ENCODE measurements around the gene DMGDH.
"Not testable (repeated sequence)": the region's sequence is repeated elsewhere in the genome, so short reads cannot be mapped to it uniquely, and the experiment has no call there.

The DMGDH gene

DNA sequence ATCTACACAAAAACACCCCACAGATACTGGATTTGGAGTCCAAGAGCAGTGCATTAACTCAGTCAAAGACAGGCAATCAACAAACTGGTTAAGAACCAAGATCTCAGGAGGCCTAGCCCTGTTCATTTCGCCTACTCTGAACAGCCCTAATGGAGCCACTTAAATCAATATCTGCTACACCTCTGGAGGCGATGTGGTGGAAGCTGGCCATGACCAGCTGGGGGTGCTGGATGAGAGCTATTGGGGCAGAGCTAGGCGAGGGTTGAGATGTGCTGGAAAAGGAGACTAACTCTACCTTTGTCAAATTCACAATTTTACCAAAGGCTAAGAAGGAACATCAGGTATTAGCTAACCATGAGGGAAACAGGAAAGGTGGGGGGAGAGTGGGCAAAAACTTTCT, 61.1 kb downstream of the DMGDH start:
- DNase-seq = no peak

DNA sequence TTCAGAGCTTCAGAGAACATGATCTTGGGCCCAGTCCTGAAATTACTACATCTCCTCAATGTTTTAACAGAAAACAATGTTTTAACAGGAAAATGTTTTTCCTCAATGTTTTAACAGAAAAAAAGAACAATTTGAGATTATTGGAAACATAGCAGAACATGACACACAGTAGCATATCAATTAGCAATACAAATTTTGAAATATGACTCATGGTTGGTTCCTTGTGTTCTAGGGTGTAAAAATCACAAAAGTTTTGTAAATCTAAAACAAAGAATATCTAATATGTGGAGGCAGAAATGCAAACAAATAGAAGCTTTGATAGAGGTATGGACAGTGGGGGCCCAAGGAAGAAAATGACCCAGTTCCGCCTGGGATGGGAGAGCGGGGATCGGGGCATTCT, 61.6 kb downstream of the DMGDH start:
- DNase-seq = no peak

DNA sequence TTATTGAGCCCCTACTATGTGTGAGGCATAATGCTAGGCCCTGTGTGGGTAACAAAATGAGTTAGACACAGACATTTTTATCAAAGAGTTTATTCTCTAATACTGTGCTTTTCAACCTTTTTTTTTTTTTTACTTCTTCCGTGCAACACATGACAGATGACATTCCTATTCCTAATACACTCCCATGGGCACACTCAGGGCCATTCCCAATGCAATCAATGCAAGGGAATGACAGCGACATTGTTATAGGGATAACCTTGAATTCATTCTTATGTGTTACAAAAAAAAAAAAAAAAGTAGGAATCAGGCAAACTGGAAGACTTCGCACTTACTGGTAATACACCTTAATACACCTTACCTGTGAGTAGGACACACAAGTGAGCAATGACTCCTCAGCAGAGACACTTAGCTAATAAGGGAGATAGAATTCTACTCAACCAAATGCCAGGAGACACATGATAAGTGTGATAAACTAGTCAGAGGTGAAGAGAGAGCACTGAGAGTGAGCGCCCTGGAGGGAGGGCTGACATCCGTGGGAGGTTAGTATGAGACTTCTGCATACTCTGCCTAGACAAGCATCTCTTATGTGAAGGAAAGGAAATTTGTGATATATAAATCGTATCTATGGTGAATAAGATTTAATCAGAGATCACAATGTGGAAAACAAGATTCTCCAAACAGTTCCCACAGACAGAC, 63.4 kb downstream of the DMGDH start:
- DNase-seq = no peak

DNA sequence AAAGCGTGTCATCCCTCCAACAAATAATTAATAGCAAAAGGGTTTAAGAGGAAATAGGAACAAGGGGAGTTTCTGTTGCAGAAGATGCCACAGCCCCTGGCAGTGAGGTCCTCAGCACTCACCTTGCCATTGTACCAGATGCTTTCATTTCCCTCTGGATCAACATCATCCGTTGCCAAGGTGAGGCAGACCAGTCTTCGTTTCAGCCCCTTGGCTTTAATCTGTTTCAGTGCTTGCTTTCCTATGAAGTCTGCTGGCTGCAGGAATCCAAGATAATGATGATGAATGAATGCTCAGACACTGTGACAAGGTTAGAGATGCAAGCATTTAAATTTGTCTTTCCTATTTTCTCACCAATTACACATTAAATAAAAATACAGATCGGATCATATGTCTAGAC, 64.3 kb downstream of the DMGDH start:
- no peak for DNase-seq

DNA sequence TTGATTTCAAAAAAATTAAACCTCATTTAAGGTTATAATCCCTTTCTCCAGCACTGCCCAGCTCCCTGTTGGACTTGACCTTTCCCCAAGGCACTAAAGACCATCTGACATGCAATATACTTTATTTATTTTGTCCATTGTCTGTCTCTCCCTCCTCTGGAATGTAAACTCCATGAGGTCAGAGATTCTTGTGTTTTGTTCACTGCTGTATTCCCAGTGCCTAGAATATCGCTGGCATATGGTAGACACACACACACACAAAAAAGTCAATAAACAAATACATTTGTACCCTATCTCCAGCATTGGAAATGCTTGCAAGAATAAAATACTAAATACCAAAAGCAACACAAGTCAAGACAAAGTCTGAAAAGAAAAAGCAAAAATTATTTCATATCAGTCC, 67.1 kb downstream of the DMGDH start:
- DNase-seq = no peak

DNA sequence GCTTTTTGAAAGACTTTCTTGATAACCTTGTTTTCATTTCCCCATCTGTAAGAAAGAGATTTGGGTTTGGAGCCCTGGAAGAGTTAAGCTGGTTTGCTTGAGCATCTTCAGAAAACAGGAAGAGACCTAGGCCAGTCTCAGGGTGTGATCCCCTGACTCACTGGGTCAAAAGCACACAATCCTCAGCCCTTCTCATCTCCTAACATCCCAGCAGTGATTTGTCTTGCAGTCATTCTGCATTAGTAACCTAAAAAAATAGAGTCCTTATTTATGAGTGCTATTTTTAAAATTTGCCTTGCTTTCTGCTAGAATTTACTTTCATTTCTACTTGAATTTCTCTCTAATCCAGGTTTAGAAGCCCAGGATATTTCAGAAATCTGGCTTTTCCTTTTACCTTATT, 68.0 kb downstream of the DMGDH start:
- no peak for DNase-seq

DNA sequence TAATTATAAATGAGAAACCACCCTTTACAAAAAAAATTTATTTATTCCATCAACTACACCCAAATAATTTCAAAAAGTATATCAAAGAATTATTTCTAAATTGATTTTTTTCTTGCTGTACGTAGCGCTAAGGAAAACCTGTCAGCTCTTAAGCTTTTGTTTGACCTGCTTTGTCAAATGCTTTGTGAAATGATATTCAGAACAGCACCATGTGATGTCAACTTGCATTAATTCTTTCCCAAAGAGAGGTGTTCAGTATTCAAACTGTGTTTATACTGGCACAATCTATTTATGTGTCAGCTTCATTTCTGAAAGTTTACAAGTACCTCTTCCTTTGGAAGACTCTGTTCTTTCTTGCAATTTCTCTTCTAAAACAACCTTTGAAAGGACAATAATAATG, 72.4 kb downstream of the DMGDH start:
- DNase-seq = no peak

DNA sequence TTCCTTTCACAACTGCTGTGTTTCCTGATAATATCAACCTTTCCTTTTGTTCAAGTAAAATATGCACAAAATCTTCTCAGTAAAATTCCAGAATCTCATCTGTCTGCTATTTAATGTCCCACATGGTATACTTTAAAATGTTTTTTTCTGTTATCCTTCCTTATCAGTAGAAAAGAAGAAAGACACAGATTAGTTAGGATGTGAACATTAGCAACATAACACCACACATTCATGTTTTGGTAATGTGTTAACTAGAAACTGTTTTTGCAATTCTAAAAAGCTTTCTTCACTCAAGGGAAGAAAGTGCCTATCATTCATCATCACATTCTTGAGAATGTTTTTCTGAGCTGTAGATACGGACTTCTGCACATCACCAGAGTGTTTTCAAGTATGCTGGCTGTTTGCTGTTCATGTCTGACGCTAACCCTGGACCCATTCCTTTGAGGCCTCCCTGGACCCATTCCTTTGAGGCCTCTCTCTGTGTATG, 73.9 kb downstream of the DMGDH start:
- DNase-seq = no peak

DNA sequence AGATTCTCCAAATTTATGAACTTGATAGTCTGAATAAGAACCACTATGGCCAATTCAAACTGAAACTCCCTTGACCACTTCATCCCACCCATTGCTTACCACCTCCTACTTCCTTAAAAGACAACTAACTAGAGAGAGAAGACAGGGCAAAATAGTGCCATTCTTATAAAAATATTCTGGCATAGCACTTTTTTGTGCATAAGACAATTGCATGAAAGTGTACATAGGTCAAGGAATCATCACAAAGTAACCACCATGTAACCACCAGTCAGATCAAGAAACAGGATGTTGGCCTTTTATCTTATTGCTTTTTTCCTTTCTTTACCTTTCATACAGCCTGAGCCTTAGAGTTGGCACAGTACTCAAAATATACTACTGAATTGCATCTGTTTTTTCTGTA, 76.3 kb downstream of the DMGDH start:
- DNase-seq = no peak

DNA sequence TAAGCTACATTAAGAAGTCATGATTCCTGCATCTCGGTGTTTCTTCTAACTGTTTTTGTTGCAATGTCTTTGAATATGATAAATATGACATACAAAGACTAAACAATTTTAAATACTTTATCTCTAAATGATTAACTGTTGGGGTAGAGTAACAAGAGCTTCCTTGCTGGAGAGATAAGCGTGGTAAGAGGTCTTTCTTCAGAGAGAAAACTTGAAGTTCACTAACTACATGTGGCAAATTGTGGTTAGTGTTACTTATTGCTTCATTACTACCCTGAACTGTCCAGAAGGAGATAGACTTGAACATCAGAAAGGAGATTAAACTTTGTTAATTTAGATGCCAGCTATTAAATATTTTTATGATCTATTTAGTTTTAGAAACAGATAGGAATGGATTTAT, 77.3 kb downstream of the DMGDH start:
- DNase-seq = no peak

DNA sequence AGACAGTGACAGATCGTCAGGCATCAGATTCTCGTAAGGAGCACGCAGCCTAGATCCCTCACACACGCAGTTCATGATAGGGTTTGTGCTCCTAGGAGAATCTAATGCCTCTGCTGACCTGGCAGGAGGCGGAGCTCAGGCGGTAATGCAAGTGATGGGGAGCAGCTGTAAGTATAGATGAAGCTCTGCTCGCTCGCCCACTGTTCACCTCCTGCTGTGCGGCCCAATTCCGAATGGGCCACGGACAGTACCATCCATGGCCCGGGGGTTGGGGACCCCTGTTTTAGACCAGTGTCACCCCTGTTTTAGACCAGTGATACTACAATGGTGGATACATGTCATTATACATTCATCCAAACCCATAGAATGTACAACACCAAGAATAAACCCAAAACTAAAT, 80.4 kb downstream of the DMGDH start:
- no peak for DNase-seq

DNA sequence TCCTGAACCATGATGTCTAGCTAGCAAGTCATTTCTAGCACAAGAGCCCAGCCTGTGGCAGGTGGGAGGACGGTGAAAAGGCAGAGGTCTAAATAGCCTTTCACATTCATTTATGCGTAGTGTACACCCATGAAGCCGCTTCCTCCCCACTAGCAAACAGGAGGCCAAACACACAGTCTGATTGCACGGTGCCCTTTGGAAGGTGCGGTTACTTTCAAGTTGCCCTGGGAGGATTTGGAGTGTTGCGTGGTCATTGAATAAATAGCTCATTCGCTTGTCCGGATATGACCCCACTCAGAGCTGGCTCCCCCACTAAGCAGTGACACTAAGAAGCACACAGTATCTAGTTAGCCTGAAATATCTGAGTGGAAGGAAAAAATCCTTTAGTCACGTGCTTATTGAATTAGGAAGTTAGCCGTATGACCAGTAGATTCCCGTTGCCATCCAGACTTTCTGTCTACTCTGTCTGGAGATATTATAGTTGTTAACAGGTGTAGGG, 83.7 kb downstream of the DMGDH start:
- peak; percentile 75 for DNase-seq

DNA sequence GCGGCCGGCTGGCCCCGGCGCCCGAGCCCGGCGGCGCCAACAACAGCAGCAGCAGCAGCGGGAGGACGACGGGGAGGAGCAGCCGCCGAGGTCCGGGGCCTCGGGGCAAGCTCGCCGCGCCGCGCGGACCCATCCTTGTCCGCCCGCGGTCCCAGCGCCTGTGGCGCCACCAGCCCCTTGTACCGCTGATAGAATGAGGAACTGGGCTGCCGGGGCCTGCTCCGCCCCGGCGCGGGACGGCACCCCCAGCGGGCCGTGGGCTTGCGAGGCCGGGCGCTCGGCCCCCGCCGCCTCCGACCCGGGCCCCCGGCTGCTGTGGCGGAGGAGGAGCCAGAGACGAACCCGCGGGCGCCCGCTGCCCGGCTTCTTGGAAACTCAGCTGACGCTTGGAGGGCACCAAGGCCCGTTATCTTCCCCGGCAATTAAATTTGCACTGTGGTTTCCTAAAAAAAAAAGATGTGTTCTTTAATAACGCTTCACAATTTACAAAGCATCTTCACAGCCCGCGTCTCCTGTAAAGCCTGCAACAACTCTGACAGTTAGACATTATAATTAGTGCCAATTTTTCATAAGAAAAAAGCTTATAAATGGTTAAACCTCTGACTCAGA, 84.3 kb downstream of the DMGDH start, which contains the start of gene ARSB:
TSS of gene ARSB (minus strand) at position 195 of the 609 bp plus-strand sequence. CDS start at position 133, 62 bp downstream.
- DNase-seq = peak; percentile 62 to 73

DNA sequence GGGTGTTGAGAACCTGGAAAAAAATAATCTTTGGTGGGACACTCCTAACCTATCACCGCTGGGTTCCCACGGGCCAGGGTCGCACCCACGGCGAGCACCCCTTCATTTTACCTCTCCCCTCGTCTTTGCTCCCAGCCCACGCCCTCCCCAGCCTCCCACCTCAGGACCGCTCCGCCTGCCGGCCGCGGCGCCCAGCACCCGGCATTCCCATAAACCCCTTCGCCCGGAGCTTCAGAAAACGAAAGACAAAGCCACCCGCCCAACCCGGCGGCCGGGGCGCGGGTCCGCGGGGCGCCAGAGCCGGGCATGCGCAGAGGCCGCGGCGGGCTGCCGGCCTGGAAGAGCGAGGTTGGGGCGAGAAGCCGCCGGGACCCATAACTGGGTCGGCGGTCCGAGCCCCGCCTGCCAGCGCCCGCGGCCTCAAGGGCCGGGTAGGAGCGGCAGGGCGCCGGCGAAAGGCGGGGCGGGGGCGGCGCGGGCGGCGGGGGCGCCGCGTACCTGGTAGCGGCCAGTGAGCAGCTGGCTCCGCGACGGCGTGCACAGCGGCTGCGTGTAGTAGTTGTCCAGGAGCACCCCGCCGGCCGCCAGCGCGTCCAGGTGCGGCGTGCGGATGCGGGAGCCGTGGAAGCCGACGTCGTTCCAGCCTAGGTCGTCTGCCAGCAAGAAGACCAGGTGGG, 84.9 kb downstream of the DMGDH start:
- peak; percentile 82 to 88 for DNase-seq

DNA sequence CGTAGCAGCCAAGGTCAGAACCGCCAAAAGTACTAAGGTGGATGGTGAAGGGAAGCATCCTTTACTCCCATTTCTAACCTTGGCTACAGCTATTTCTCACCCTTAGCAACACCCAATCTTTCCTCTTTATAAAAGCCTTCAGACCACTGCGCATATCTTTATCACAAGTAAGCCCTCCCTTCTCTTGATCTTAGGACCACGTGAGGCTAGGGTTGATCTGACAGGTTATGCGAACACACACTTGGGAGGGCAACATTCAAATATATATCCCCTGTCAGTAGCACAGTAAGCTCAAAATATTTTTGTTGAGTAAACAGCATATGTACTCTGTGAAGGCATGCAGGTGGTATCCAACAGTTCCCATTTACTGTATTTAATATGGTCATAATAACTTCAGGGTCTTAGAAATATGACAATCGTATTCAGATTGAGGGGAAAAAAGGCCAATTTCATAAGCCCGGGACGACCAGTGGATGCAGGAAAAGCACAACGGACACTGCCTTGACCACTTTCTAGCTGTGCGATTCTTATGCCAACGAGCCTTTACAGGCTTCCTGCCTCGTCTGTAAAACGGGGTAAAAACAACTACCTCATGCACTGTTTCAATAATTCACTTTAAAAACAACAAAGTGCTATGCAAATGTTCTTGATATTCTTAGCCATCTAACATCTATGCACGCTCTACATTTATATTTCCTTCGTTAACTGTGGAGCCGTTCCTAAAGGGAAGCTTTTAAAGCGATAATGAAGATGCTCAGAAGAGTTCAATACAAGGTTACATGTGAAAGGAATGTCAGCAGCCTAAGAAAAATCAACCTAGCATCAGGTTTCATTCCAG, 85.7 kb downstream of the DMGDH start:
- peak in 1 of 2 experiments; percentile 18 for DNase-seq

DNA sequence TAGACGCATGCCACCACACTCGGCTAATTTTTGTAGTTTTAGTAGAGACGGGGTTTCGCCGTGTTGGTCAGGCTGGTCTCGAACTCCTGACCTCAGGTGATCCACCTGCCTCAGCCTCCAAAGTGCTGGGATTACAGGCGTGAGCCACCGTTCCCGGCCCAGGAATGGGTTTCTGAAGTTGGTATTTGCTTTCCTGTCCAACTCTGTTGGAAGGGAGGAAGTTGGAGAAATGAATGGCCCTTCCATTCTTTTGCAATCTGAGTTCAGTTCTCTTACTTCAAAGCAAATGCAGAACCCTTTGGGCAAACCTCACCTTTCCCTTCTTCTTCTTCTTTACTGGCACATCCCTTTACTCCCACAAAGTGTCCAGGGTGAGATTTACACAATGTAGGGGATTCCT, 86.3 kb downstream of the DMGDH start:
- not testable (repeated sequence) for DNase-seq

DNA sequence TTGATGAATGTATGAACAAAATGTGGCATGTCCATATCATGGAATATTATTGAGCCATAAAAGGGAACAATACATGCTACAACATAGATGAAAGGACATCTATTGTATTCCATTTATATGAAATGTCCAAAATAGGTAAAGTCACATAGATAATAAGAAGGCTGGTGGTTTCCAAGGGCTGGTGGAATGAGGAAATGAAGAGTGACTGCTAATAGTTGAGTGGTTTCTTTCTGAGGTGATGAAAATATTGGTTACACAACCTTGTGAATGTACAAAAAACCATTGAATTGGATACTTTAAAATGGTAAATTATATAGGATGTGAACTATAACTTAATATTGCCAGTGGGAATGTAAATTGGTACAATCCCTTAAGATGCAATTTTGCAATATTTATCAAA, 89.6 kb downstream of the DMGDH start:
- DNase-seq = no peak

DNA sequence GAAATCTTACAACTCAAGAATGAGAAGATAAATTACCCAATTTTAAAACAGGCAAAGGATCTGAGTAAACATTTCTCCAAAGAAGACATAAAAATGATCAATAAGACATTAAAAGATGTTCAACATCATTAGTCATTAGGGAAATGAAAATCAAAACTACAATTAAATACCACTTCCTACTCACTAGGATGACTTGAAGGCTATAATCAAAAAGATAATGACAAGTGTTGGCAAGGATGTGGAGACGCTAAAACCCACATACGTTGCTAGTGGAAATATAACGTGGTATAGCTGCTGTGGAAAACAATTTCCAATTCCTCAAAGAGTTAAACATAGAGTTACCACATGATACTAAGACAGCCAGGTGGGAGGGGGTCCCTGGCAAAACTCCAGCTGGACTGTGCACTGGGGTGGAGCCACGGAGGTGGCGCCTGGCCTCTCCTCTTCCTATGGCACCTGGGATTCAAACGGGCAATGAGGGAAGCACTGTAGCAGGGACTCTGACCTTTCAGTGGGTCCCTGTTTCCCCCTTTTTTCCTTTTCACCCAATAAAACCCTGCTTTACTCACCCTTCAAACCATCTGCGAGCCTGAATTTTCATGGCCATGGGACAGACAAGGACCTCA, 90.2 kb downstream of the DMGDH start:
- DNase-seq = peak in 1 of 2 experiments; percentile 19

DNA sequence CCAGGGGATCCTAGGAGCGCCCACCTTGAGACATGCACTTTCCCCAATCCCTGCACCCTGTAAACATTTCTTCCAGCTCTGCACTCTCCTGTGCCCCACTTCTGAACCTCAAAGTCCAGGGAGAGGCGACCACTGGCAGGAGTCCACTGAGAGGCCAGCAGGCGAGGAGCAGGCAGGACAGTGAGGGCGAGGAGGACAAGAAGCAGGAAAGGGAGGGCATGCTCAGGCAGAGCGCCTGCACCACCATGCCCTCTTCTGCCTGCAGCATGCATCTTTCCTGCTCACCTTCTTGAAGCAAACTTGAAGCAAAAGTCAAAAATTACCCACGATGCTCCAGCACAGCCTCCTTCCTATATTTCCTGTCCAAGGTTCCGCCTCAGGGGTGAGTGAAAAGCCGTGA, 94.4 kb downstream of the DMGDH start:
- DNase-seq = no peak

DNA sequence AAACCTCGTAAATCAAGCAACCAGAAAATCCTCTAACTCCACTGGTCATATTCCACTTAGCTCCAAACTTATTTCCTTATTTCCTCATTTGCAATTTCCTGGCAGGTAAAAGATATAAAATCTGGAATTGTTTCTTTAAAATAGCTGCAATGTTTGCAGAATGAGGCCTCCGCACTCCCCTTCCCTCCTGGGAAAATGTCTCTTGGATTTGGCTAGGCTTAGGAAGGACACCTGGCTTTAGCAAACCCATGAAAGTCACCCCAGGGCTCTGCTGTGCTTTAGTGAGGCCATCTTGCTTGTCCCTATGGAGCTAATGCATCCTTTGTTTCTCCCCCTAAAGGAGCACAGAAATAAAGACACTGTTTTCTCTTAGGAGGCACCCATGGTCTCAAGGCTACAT, 94.9 kb downstream of the DMGDH start:
- DNase-seq = no peak

DNA sequence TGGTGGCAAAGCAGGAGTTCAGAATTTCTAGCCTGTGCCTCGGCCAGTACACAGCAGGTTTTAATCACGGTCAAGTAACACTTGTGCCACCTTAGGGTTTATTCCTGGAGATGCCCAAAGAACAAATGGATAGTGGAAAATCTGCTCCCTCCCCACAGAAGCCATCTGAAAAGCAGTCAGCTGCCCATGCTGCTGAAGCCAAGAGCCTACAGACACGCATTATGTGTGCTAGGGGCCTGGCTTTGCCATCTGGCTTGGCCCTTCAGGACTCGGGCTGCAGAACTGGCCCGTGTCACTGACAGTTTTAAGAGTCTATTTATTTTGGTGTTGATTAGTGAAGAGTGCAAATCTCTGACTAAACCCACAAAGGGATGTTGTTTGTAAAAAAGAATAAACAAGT, 95.5 kb downstream of the DMGDH start:
- DNase-seq = no peak

DNA sequence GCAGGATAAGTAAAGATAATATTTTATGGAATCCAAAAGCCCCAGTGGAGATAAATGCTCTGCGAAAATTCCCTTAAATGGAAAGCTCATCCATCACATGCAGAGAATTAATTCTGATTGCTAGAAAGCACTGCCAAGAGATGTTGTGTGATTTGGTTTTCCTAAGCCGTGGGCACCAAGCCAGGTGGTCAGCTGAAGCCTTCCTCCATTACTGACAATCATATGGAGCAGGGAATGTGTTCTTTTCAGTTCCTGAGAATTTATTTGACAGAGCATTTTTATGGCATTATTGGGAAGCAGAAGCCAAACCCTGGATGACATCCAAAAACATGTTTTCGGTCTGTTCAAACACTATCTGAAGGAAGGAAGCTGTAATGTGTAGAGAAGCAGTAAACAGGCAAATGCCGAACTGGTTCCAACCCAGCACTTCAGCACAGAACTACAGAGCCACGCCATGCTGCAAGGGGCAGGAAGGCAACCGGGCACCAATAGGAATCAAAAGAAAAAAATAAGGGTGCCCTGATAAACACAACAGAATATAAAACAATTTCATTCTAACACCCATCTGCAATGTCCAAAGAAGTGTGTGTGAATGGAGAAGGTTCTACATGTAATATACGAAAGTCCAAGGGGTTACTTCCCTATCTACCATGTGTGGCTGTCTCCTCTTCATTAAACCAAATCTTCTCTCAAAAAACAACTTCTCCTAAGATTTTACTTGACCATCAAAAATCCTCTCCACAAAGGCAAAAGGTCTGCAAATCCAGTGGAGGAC, 96.6 kb downstream of the DMGDH start:
- no peak for DNase-seq
